ENCODE data around the gene ZSWIM4.

Gene ZSWIM4

GRCh38 chr19:13807421-13808021 is 12.3 kb downstream of the ZSWIM4 start:
- no peak overlapping the region for H3K4me3 Mint-ChIP-seq
- H3K27me3 Mint-ChIP-seq, result no peaks in the 10 kb centered on the region
- ATAC-seq (replicated peaks) (no peak), DNase-seq (no peak)
- H3K36me3 Mint-ChIP-seq, result peaks cover 11 to 17% of the 10 kb centered on the region in 2 donors
- no peaks in the 10 kb centered on the region for H3K9me3 Mint-ChIP-seq
- H3K4me1 Mint-ChIP-seq, result peaks cover 0 to 1% of the 10 kb centered on the region in 2 donors
- no peak overlapping the region for H3K27ac Mint-ChIP-seq

- H3K27me3 Mint-ChIP-seq, result no peaks in the 10 kb centered on the region
- no peak for DNase-seq
- peaks cover 0 to 1% of the 10 kb centered on the region in 2 donors for H3K4me1 Mint-ChIP-seq
- H3K4me3 Mint-ChIP-seq, result no peak overlapping the region
- no peak for ATAC-seq (replicated peaks)
- H3K27ac Mint-ChIP-seq, result no peak overlapping the region
- H3K9me3 Mint-ChIP-seq, result peaks cover 0 to 3% of the 10 kb centered on the region in 2 donors
- H3K36me3 Mint-ChIP-seq, result peaks cover 19 to 22% of the 10 kb centered on the region in 2 donors
Measured at GRCh38 chr19:13808856-13809255, 13.6 kb downstream of the ZSWIM4 start.

- DNase-seq, result no peak
- no peak overlapping the region for H3K4me3 Mint-ChIP-seq
- peaks cover 0 to 1% of the 10 kb centered on the region in 2 donors for H3K4me1 Mint-ChIP-seq
- ATAC-seq (replicated peaks), result no peak
- H3K9me3 Mint-ChIP-seq, result peaks cover 0 to 3% of the 10 kb centered on the region in 2 donors
- H3K27me3 Mint-ChIP-seq, result no peaks in the 10 kb centered on the region
- no peak overlapping the region for H3K27ac Mint-ChIP-seq
- H3K36me3 Mint-ChIP-seq, result peaks cover 21 to 26% of the 10 kb centered on the region in 2 donors
Measured at GRCh38 chr19:13812544-13812943, 17.3 kb downstream of the ZSWIM4 start.

GRCh38 chr19:13813147-13813546 is 17.9 kb downstream of the ZSWIM4 start:
- Mint-ChIP-seq H3K27me3 (no peaks in the 10 kb centered on the region), H3K4me1 (peaks cover 0 to 1% of the 10 kb centered on the region in 2 donors), H3K27ac (no peak overlapping the region), H3K9me3 (peaks cover 0 to 3% of the 10 kb centered on the region in 2 donors), H3K4me3 (no peak overlapping the region), H3K36me3 (peaks cover 25 to 29% of the 10 kb centered on the region in 2 donors)
- ATAC-seq (replicated peaks), result no peak
- no peak for DNase-seq

- Mint-ChIP-seq H3K27me3 (no peaks in the 10 kb centered on the region), H3K36me3 (peaks cover 27 to 32% of the 10 kb centered on the region in 2 donors), H3K4me1 (peaks cover 0 to 1% of the 10 kb centered on the region in 2 donors), H3K4me3 (no peak overlapping the region), H3K9me3 (peaks cover 0 to 3% of the 10 kb centered on the region in 2 donors), H3K27ac (no peak overlapping the region)
- DNase-seq, result no peak
- ATAC-seq (replicated peaks), result no peak
Measured at GRCh38 chr19:13814550-13814949, 19.3 kb downstream of the ZSWIM4 start.

- Mint-ChIP-seq H3K4me1 (no peaks in the 10 kb centered on the region), H3K9me3 (peaks cover 0 to 3% of the 10 kb centered on the region in 2 donors), H3K27me3 (no peaks in the 10 kb centered on the region), H3K27ac (no peak overlapping the region), H3K4me3 (peak overlapping the region in 1 of 2 donors; percentile 4), H3K36me3 (peaks cover 26 to 42% of the 10 kb centered on the region in 2 donors)
- ATAC-seq (replicated peaks) (peak; percentile 64 to 76), DNase-seq (no peak)
Measured at GRCh38 chr19:13817018-13817614, 21.9 kb downstream of the ZSWIM4 start.

GRCh38 chr19:13817615-13818371 is 22.6 kb downstream of the ZSWIM4 start:
- Mint-ChIP-seq H3K4me1 (no peaks in the 10 kb centered on the region), H3K27ac (peak overlapping the region; percentile 42), H3K4me3 (peak overlapping the region; percentile 4 to 73), H3K27me3 (no peaks in the 10 kb centered on the region), H3K9me3 (peaks cover 0 to 3% of the 10 kb centered on the region in 2 donors), H3K36me3 (peaks cover 26 to 40% of the 10 kb centered on the region in 2 donors)
- ATAC-seq (replicated peaks) (peak; percentile 47 to 75), DNase-seq (no peak)

- DNase-seq (no peak), ATAC-seq (replicated peaks) (no peak)
- Mint-ChIP-seq H3K9me3 (no peaks in the 10 kb centered on the region), H3K27ac (no peak overlapping the region), H3K27me3 (no peaks in the 10 kb centered on the region), H3K36me3 (peaks cover 22 to 40% of the 10 kb centered on the region in 2 donors), H3K4me1 (no peaks in the 10 kb centered on the region), H3K4me3 (no peak overlapping the region)
Measured at GRCh38 chr19:13819238-13819637, 24.0 kb downstream of the ZSWIM4 start.

- Mint-ChIP-seq H3K27me3 (no peaks in the 10 kb centered on the region), H3K9me3 (peaks cover 0 to 3% of the 10 kb centered on the region in 2 donors), H3K4me3 (no peak overlapping the region), H3K4me1 (peaks cover 3 to 7% of the 10 kb centered on the region in 2 donors), H3K36me3 (peaks cover 32 to 39% of the 10 kb centered on the region in 2 donors), H3K27ac (no peak overlapping the region)
- no peak for ATAC-seq (replicated peaks)
- no peak for DNase-seq
Measured at GRCh38 chr19:13821292-13821691, 26.0 kb downstream of the ZSWIM4 start.

GRCh38 chr19:13823256-13823655 is 28.0 kb downstream of the ZSWIM4 start:
- Mint-ChIP-seq H3K9me3 (peaks cover 0 to 3% of the 10 kb centered on the region in 2 donors), H3K27ac (no peak overlapping the region), H3K4me3 (no peak overlapping the region), H3K27me3 (no peaks in the 10 kb centered on the region), H3K36me3 (peaks cover 31 to 41% of the 10 kb centered on the region in 2 donors), H3K4me1 (peaks cover 3 to 7% of the 10 kb centered on the region in 2 donors)
- ATAC-seq (replicated peaks) (no peak), DNase-seq (no peak)

GRCh38 chr19:13823901-13824300 is 28.7 kb downstream of the ZSWIM4 start:
- Mint-ChIP-seq H3K4me3 (no peak overlapping the region), H3K27ac (peak overlapping the region; percentile 9), H3K9me3 (peaks cover 0 to 3% of the 10 kb centered on the region in 2 donors), H3K36me3 (peaks cover 29 to 44% of the 10 kb centered on the region in 2 donors), H3K27me3 (no peaks in the 10 kb centered on the region), H3K4me1 (peaks cover 3 to 7% of the 10 kb centered on the region in 2 donors)
- no peak for DNase-seq
- ATAC-seq (replicated peaks), result no peak

- H3K9me3 Mint-ChIP-seq, result peaks cover 0 to 3% of the 10 kb centered on the region in 2 donors
- H3K36me3 Mint-ChIP-seq, result peaks cover 29 to 46% of the 10 kb centered on the region in 2 donors
- H3K4me1 Mint-ChIP-seq, result peaks cover 3 to 7% of the 10 kb centered on the region in 2 donors
- DNase-seq (no peak), ATAC-seq (replicated peaks) (no peak)
- H3K4me3 Mint-ChIP-seq, result no peak overlapping the region
- H3K27me3 Mint-ChIP-seq, result no peaks in the 10 kb centered on the region
- no peak overlapping the region for H3K27ac Mint-ChIP-seq
Measured at GRCh38 chr19:13824703-13825102, 29.5 kb downstream of the ZSWIM4 start.

GRCh38 chr19:13825489-13826441 is 30.5 kb downstream of the ZSWIM4 start:
- Mint-ChIP-seq H3K27me3 (no peaks in the 10 kb centered on the region), H3K4me3 (no peak overlapping the region), H3K4me1 (peaks cover 3 to 7% of the 10 kb centered on the region in 2 donors), H3K27ac (peak overlapping the region; percentile 47), H3K36me3 (peaks cover 32 to 46% of the 10 kb centered on the region in 2 donors), H3K9me3 (peaks cover 0 to 3% of the 10 kb centered on the region in 2 donors)
- ATAC-seq (replicated peaks) (no peak), DNase-seq (no peak)
